ENCODE results near the gene TIMP1.

TIMP1 gene

GRCh38 chrX:47574076-47574546 is 8.1 kb upstream of the TIMP1 start:
- no peaks in the 10 kb centered on the region for H3K79me2 ChIP-seq (ENCODE audit: control insufficient read depth, insufficient read depth, low read length, unreplicated experiment)
- no peak overlapping the region for H3K27ac ChIP-seq (ENCODE audit: low read depth, low read length)
- H3K4me3 ChIP-seq (ENCODE audit: low read depth, low read length) = no peak overlapping the region
- H3K27me3 ChIP-seq (ENCODE audit: insufficient read depth, low read length) = no peaks in the 10 kb centered on the region
- H3K36me3 ChIP-seq (ENCODE audit: insufficient read depth, low read length) = peaks cover 5% of the 10 kb centered on the region; the same call in 1 of the 2 replicates
- H2AFZ ChIP-seq (ENCODE audit: low read length, unreplicated experiment) = no peak overlapping the region
- H3K4me1 ChIP-seq (ENCODE audit: control insufficient read depth, insufficient read depth, low read length, unreplicated experiment) = peaks cover 19% of the 10 kb centered on the region

DNA sequence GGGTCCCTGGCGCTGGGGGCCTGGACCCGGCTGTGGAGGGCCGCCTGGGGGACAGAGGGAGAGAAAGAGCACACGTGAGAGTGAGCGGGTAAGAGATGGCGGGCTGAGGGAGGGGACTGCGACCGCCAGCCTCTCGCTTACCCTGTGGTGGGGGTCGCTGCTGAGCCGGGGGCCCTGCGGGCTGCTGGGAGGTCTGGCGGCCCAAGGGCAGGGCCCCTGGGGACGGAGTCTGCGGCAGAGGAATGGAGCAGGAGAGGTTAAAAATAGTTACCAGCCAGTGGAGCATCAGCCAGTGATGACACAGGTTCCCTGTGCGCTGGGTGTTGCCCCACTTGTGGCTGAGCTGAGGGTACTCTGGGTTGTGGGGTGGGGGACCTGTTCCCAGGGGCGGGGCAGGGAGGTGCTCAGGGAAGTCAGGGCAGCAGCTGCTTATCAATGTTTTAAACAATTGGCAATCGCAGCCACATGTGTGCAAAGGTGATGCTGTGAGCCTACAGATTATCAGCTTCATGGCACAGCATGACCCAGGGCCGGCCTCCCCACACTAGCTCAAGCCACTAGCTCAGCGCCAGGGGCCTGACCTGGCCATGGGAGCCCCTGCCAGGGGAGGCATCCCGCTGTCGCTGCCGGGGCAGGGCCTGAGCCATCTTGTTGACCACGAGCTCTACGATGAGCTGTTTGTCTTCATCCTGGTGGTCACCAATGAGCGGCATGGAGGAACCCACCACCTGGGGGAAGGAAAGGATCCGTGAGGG is 7.5 kb upstream of the TIMP1 start:
- no peak overlapping the region for H3K27ac ChIP-seq (ENCODE audit: low read depth, low read length)
- no peak overlapping the region for H3K4me3 ChIP-seq (ENCODE audit: low read depth, low read length)
- no peaks in the 10 kb centered on the region for H3K79me2 ChIP-seq (ENCODE audit: control insufficient read depth, insufficient read depth, low read length, unreplicated experiment)
- peaks cover 5% of the 10 kb centered on the region; the same call in 1 of the 2 replicates for H3K36me3 ChIP-seq (ENCODE audit: insufficient read depth, low read length)
- H2AFZ ChIP-seq (ENCODE audit: low read length, unreplicated experiment) = no peak overlapping the region
- H3K4me1 ChIP-seq (ENCODE audit: control insufficient read depth, insufficient read depth, low read length, unreplicated experiment) = peaks cover 22% of the 10 kb centered on the region
- no peaks in the 10 kb centered on the region for H3K27me3 ChIP-seq (ENCODE audit: insufficient read depth, low read length)

GRCh38 chrX:47576021-47576898 is 6.0 kb upstream of the TIMP1 start:
- Histone ChIP-seq H3K79me2 (ENCODE audit: control insufficient read depth, insufficient read depth, low read length, unreplicated experiment) (no peaks in the 10 kb centered on the region), H3K27me3 (ENCODE audit: insufficient read depth, low read length) (no peaks in the 10 kb centered on the region), H3K4me1 (ENCODE audit: control insufficient read depth, insufficient read depth, low read length, unreplicated experiment) (peaks cover 22% of the 10 kb centered on the region), H3K4me3 (ENCODE audit: low read depth, low read length) (no peak overlapping the region), H2AFZ (ENCODE audit: low read length, unreplicated experiment) (no peak overlapping the region), H3K36me3 (ENCODE audit: insufficient read depth, low read length) (peaks cover 5% of the 10 kb centered on the region; the same call in 1 of the 2 replicates), H3K27ac (ENCODE audit: low read depth, low read length) (no peak overlapping the region)

DNA sequence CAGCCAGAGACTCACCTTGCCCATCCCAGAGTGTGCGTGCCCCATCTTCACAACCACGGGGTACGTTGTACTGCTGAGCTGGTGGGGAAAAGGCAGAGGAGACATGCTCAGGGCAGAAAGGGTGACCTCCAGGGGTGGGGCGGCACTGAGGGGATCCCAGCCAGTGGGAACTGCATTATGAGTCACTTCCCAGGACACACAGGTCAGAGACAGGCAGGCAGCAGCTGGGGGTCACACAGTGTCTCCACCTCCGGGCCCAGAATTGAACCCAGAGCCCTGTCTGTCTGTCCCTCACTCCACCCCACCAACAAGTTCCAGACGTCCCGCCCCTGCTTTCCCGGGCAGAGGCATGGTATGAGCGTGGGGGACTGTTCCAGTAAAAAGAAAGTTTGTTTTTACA is 4.8 kb upstream of the TIMP1 start:
- peaks cover 2% of the 10 kb centered on the region for H3K79me2 ChIP-seq (ENCODE audit: control insufficient read depth, insufficient read depth, low read length, unreplicated experiment)
- no peak overlapping the region for H3K4me3 ChIP-seq (ENCODE audit: low read depth, low read length)
- no peaks in the 10 kb centered on the region for H3K27me3 ChIP-seq (ENCODE audit: insufficient read depth, low read length)
- peaks cover 27% of the 10 kb centered on the region for H3K4me1 ChIP-seq (ENCODE audit: control insufficient read depth, insufficient read depth, low read length, unreplicated experiment)
- no peaks in the 10 kb centered on the region for H3K36me3 ChIP-seq (ENCODE audit: insufficient read depth, low read length)
- no peak overlapping the region for H3K27ac ChIP-seq (ENCODE audit: low read depth, low read length)
- no peak overlapping the region for H2AFZ ChIP-seq (ENCODE audit: low read length, unreplicated experiment)

DNA sequence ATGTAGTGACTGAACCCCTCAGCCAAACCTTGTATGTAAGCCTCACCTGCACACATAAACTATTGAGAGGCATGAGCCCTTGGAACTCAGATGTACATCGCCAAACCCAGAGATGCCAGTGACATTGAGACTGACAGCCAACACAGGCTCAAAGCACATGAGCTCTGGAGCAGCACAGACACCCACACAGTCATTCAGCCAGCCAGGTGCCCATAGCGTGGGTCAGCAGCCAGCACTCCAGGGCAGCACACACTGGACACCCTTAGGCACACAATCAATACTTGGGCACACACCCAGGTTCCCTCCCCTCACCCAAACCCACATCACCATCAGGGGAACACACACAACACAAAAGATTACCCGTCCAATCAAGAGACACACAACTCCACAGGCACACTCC is 4.3 kb upstream of the TIMP1 start:
- peaks cover 7% of the 10 kb centered on the region for H3K79me2 ChIP-seq (ENCODE audit: control insufficient read depth, insufficient read depth, low read length, unreplicated experiment)
- peak overlapping the region; percentile 23; the same call in 1 of the 2 replicates for H3K27ac ChIP-seq (ENCODE audit: low read depth, low read length)
- no peak overlapping the region for H2AFZ ChIP-seq (ENCODE audit: low read length, unreplicated experiment)
- H3K4me3 ChIP-seq (ENCODE audit: low read depth, low read length) = no peak overlapping the region
- no peaks in the 10 kb centered on the region for H3K27me3 ChIP-seq (ENCODE audit: insufficient read depth, low read length)
- no peaks in the 10 kb centered on the region for H3K36me3 ChIP-seq (ENCODE audit: insufficient read depth, low read length)
- H3K4me1 ChIP-seq (ENCODE audit: control insufficient read depth, insufficient read depth, low read length, unreplicated experiment) = peaks cover 27% of the 10 kb centered on the region

DNA sequence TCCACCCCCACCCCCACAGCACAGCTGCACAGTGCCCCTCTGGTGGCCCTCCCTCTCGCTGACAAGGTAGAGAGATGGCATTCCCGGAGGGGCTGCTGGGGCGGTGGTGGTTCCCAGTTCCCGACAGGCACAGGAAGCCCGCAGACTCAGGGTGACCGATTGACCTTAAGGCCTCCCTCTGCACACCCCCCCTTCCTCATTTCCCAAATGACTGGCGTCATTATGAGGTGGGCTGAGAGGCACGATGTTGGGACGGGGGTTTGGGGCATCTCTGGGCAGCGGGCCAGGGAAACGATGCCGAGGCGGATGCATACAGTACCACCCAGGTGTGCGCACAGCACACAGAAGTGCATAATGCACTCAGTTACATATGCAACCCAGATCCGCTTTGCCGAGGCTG is 3.5 kb upstream of the TIMP1 start:
- H3K27me3 ChIP-seq (ENCODE audit: insufficient read depth, low read length) = no peaks in the 10 kb centered on the region
- no peak overlapping the region for H2AFZ ChIP-seq (ENCODE audit: low read length, unreplicated experiment)
- no peaks in the 10 kb centered on the region for H3K36me3 ChIP-seq (ENCODE audit: insufficient read depth, low read length)
- H3K27ac ChIP-seq (ENCODE audit: low read depth, low read length) = no peak overlapping the region
- H3K4me3 ChIP-seq (ENCODE audit: low read depth, low read length) = no peak overlapping the region
- H3K4me1 ChIP-seq (ENCODE audit: control insufficient read depth, insufficient read depth, low read length, unreplicated experiment) = peaks cover 27% of the 10 kb centered on the region
- H3K79me2 ChIP-seq (ENCODE audit: control insufficient read depth, insufficient read depth, low read length, unreplicated experiment) = peaks cover 15% of the 10 kb centered on the region

DNA sequence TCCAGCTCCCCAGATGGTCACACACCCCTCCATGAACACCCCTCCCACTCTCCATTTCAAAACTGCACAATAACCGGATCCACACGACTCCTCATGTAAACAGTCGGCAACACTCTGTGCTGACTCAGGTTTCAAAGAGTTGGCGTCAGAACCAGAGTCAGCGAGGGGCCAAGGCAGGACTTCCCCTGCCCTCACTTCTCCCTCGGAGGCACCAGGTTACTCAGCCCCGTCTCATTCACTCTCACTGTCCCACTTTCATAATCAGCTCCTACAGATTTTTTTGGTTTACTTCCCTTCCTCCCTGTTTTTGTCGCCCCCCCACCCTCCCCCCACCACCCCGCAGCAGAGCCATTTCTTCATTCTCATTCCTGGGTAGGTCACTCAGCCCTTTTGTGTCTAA is 2.7 kb upstream of the TIMP1 start:
- Histone ChIP-seq H3K4me1 (ENCODE audit: control insufficient read depth, insufficient read depth, low read length, unreplicated experiment) (peaks cover 29% of the 10 kb centered on the region), H3K79me2 (ENCODE audit: control insufficient read depth, insufficient read depth, low read length, unreplicated experiment) (peaks cover 20% of the 10 kb centered on the region), H3K36me3 (ENCODE audit: insufficient read depth, low read length) (no peaks in the 10 kb centered on the region), H2AFZ (ENCODE audit: low read length, unreplicated experiment) (no peak overlapping the region), H3K4me3 (ENCODE audit: low read depth, low read length) (no peak overlapping the region), H3K27ac (ENCODE audit: low read depth, low read length) (peak overlapping the region; percentile 83), H3K27me3 (ENCODE audit: insufficient read depth, low read length) (no peaks in the 10 kb centered on the region)

DNA sequence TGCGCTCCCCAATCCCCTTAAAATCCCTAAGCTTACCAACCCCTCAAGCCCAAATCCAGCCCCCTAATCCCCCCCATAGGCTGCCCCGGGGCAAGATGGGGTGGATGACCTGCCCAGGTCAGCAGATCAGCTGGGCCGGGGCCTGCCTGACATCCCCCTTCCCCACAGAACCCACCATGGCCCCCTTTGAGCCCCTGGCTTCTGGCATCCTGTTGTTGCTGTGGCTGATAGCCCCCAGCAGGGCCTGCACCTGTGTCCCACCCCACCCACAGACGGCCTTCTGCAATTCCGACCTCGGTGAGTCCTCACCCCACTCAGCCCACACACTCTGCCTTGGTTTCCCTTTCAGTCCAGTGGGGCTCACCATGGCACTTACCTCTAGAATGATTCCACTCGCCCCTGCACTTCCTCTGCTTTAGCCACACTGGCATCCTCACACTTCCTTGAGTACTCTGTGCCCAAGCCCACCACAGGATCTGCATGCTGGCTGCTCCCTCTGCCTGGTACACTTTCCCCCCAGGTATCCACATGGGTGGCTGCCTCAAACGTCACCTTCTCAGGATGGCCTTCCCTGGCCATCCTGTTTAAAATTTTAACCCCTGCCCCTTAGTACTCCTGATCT is 1.1 kb downstream of the TIMP1 start:
- Histone ChIP-seq H3K27me3 (ENCODE audit: insufficient read depth, low read length) (no peaks in the 10 kb centered on the region), H3K27ac (ENCODE audit: low read depth, low read length) (peak overlapping the region; percentile 62), H2AFZ (ENCODE audit: low read length, unreplicated experiment) (no peak overlapping the region), H3K79me2 (ENCODE audit: control insufficient read depth, insufficient read depth, low read length, unreplicated experiment) (peaks cover 22% of the 10 kb centered on the region), H3K4me3 (ENCODE audit: low read depth, low read length) (peak overlapping the region; percentile 79), H3K4me1 (ENCODE audit: control insufficient read depth, insufficient read depth, low read length, unreplicated experiment) (peaks cover 31% of the 10 kb centered on the region), H3K36me3 (ENCODE audit: insufficient read depth, low read length) (no peaks in the 10 kb centered on the region)

- peak overlapping the region; percentile 62 for H3K27ac ChIP-seq (ENCODE audit: low read depth, low read length)
- peaks cover 22% of the 10 kb centered on the region for H3K79me2 ChIP-seq (ENCODE audit: control insufficient read depth, insufficient read depth, low read length, unreplicated experiment)
- H3K4me1 ChIP-seq (ENCODE audit: control insufficient read depth, insufficient read depth, low read length, unreplicated experiment) = peaks cover 21% of the 10 kb centered on the region
- no peak overlapping the region for H2AFZ ChIP-seq (ENCODE audit: low read length, unreplicated experiment)
- no peaks in the 10 kb centered on the region for H3K27me3 ChIP-seq (ENCODE audit: insufficient read depth, low read length)
- peak overlapping the region; percentile 79 for H3K4me3 ChIP-seq (ENCODE audit: low read depth, low read length)
- no peaks in the 10 kb centered on the region for H3K36me3 ChIP-seq (ENCODE audit: insufficient read depth, low read length)
Observed at GRCh38 chrX:47584714-47585113, 2.5 kb downstream of the TIMP1 start.

DNA sequence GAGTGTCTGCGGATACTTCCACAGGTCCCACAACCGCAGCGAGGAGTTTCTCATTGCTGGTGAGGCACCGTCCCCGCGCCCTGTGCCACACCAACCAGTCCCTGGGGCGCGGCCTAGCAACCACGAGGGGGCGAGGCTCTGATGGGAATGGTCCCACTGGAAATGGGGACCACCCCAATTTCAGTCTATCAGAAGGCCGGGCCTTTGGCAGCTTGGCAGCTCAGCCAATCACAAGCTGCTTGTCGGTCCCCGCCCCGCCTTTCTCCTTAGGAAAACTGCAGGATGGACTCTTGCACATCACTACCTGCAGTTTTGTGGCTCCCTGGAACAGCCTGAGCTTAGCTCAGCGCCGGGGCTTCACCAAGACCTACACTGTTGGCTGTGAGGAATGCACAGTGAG is 3.0 kb downstream of the TIMP1 start:
- peak overlapping the region; percentile 62 for H3K27ac ChIP-seq (ENCODE audit: low read depth, low read length)
- H3K4me3 ChIP-seq (ENCODE audit: low read depth, low read length) = peak overlapping the region; percentile 79
- H3K4me1 ChIP-seq (ENCODE audit: control insufficient read depth, insufficient read depth, low read length, unreplicated experiment) = peaks cover 21% of the 10 kb centered on the region
- peaks cover 22% of the 10 kb centered on the region for H3K79me2 ChIP-seq (ENCODE audit: control insufficient read depth, insufficient read depth, low read length, unreplicated experiment)
- H3K27me3 ChIP-seq (ENCODE audit: insufficient read depth, low read length) = no peaks in the 10 kb centered on the region
- H2AFZ ChIP-seq (ENCODE audit: low read length, unreplicated experiment) = no peak overlapping the region
- H3K36me3 ChIP-seq (ENCODE audit: insufficient read depth, low read length) = no peaks in the 10 kb centered on the region
